ENCODE measurements around the gene ALCAM.

- TF ChIP-seq CTCF (IDR thresholded peaks at IDR 0.05) (no peak), POLR2A (IDR thresholded peaks at IDR 0.05) (no peak)
These were observed 2.1 kb downstream of the ALCAM start for GRCh38 chr3:105368566-105369499.

Measured in uterus (tissue), 2 donors.